Measurements from ENCODE around the gene MAST2.
"Not testable (repeated sequence)": the region's sequence is repeated elsewhere in the genome, so short reads cannot be mapped to it uniquely, and the experiment has no call there.

Gene MAST2

DNA sequence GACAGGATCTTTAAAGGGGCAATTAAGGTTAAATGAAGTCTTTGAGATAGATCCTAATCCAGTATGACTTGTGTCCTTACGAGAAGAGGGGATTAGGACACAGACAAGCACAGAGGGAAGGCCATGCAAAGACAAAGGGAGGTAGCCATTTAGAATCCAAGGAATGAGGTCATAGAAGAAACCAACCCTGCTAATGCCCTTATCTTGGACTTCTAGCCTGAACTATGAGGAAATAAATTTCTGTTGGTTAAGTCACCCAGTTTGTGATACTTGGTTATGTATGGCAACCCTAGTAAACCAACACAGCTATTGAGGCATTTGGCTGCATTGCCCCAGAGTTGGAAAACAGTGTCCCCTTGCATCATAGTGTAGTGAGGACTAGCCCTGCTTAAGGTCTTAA lies 121.3 kb downstream of the MAST2 start:
- TF ChIP-seq ESRRG (CRISPR knock-in tag; IDR thresholded peaks at IDR 0.05) (no peak), ISL1 (CRISPR knock-in tag; IDR thresholded peaks at IDR 0.05) (no peak), PATZ1 (CRISPR knock-in tag; IDR thresholded peaks at IDR 0.05; ENCODE audit: borderline replicate concordance) (no peak), ZFP3 (CRISPR knock-in tag; IDR thresholded peaks at IDR 0.05) (no peak), RARB (CRISPR knock-in tag; IDR thresholded peaks at IDR 0.05) (no peak), BACH2 (CRISPR knock-in tag; IDR thresholded peaks at IDR 0.05; ENCODE audit: borderline replicate concordance) (no peak), ARNTL (CRISPR knock-in tag; IDR thresholded peaks at IDR 0.05; ENCODE audit: borderline replicate concordance, low read depth) (no peak), TOX (CRISPR knock-in tag; IDR thresholded peaks at IDR 0.05; ENCODE audit: borderline replicate concordance) (no peak), ZFP30 (CRISPR knock-in tag; IDR thresholded peaks at IDR 0.05) (no peak)
- no peak for ATAC-seq

GRCh38 chr1:45925728-45926287 lies 122.4 kb downstream of the MAST2 start:
- no peak for ATAC-seq
- TF ChIP-seq RARB (CRISPR knock-in tag; IDR thresholded peaks at IDR 0.05): no peak

GRCh38 chr1:45926330-45926729 lies 122.9 kb downstream of the MAST2 start:
- TF ChIP-seq OSR1 (CRISPR knock-in tag; IDR thresholded peaks at IDR 0.05) (no peak), BACH2 (CRISPR knock-in tag; IDR thresholded peaks at IDR 0.05; ENCODE audit: borderline replicate concordance) (no peak), TSHZ2 (CRISPR knock-in tag; IDR thresholded peaks at IDR 0.05) (no peak), TOX (CRISPR knock-in tag; IDR thresholded peaks at IDR 0.05; ENCODE audit: borderline replicate concordance) (no peak), PATZ1 (CRISPR knock-in tag; IDR thresholded peaks at IDR 0.05; ENCODE audit: borderline replicate concordance) (no peak), POU6F1 (CRISPR knock-in tag; IDR thresholded peaks at IDR 0.05; ENCODE audit: borderline replicate concordance, low read depth) (no peak), ZFP3 (CRISPR knock-in tag; IDR thresholded peaks at IDR 0.05) (no peak), CSDC2 (CRISPR knock-in tag; IDR thresholded peaks at IDR 0.05) (no peak), ESRRG (CRISPR knock-in tag; IDR thresholded peaks at IDR 0.05) (no peak), ARNTL (CRISPR knock-in tag; IDR thresholded peaks at IDR 0.05; ENCODE audit: borderline replicate concordance, low read depth) (no peak), CREB5 (CRISPR knock-in tag; IDR thresholded peaks at IDR 0.05; ENCODE audit: low read depth) (no peak), PPARA (CRISPR knock-in tag; IDR thresholded peaks at IDR 0.05; ENCODE audit: borderline replicate concordance) (no peak), GLIS3 (CRISPR knock-in tag; IDR thresholded peaks at IDR 0.05) (no peak)

GRCh38 chr1:45927231-45927915 lies 124.0 kb downstream of the MAST2 start:
- not testable (repeated sequence) for ATAC-seq

More at GRCh38 chr1:45926330-45926729, 122.9 kb downstream of the MAST2 start:
- ATAC-seq: no peak

Data from SK-N-SH treated with all-trans-retinoic acid at 6 μM for 48 hours (cell line).